Urothelium cell line (cell line): ENCODE results near the gene SPESP1.

Experiments used
- DNase-seq: peaks from one replicate; pipeline ENCODE4 v3.0.0; 2011; ENCODE audit warnings: low spot score, mixed read lengths
- FAIRE-seq: peaks from 2 replicates; lab custom pipeline; 2011; peaks lifted over from hg19 to GRCh38; lab: Jason Lieb, UNC

The SPESP1 gene

GRCh38 chr15:68990231-68990991, 60.1 kb downstream of the SPESP1 start:
- DNase-seq (no peak), FAIRE-seq (no peak)

DNA sequence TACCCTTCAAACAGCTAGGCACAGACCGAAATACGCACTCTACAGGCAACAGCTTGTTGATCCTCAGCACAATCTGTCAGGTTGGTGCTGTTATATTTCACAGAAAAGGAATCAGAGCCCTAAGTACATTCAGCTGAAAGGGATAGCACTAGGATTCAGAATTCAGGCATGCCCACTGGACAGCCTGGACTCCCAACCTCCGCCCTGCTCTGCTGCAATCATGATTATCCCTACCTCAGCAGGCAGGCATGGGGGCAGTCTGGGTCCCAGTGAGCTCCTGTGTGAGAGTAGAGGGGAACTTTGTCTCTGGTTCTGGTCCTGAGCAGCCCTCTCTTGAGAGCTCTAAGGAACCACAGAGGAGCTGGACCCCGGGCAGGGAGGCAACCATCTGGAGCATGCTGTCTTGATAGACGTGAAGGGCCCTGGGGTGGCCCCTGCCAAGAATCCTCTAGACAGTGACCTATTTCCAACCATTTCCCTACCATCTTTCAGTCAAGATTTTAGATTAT, 60.7 kb downstream of the SPESP1 start:
- FAIRE-seq, result no peak
- DNase-seq, result no peak

GRCh38 chr15:68991723-68992122, 61.4 kb downstream of the SPESP1 start:
- FAIRE-seq (no peak), DNase-seq (no peak)

- FAIRE-seq, result no peak
- no peak for DNase-seq
Measured at GRCh38 chr15:68992696-68993095, 62.4 kb downstream of the SPESP1 start.

GRCh38 chr15:68993276-68993675, 63.0 kb downstream of the SPESP1 start:
- FAIRE-seq (no peak), DNase-seq (no peak)

- DNase-seq (peak; percentile 69), FAIRE-seq (no peak)
Measured at GRCh38 chr15:68994149-68994548, 63.8 kb downstream of the SPESP1 start.

GRCh38 chr15:68994981-68995761, 64.8 kb downstream of the SPESP1 start:
- DNase-seq (no peak), FAIRE-seq (no peak)
